Smooth muscle cell (in vitro differentiated cells): ENCODE data around the gene IGLL5. TPM values are rescaled to one million over a fixed set of nuclear protein-coding genes. Genes with fewer than 3 reads are reported as not detected.

Source experiments
- DNase-seq: peaks from one replicate; lab custom pipeline; 2025; ENCODE audit not compliant: unreplicated experiment; lab: John Stamatoyannopoulos, UW
- H2AFZ ChIP-seq: fragments of 200-600 bp; sonication (generic); 2 replicates; pipeline ENCODE4 v1.6.0; 2016; ENCODE audit warnings: antibody characterized with exemption, low read depth, mild to moderate bottlenecking
- H3F3A ChIP-seq: fragments of 200-600 bp; sonication (generic); 2 replicates; pipeline ENCODE4 v1.6.0; 2017; ENCODE audit warnings: antibody characterized with exemption, low read depth
- H3K27ac ChIP-seq: fragments of 200-600 bp; sonication (generic); 2 replicates; pipeline ENCODE4 v1.5.1; 2016; ENCODE audit warnings: low read depth, mild to moderate bottlenecking
- H3K27me3 ChIP-seq: fragments of 200-600 bp; sonication (generic); 2 replicates; pipeline ENCODE4 v1.6.1; 2016; ENCODE audit warnings: low read depth, mild to moderate bottlenecking
- H3K36me3 ChIP-seq: fragments of 200-600 bp; sonication (generic); 2 replicates; pipeline ENCODE4 v1.5.1; 2016; ENCODE audit warnings: low read depth
- H3K4me1 ChIP-seq: fragments of 200-600 bp; sonication (generic); 2 replicates; pipeline ENCODE4 v1.5.1; 2016; ENCODE audit warnings: low read depth
- H3K4me2 ChIP-seq: fragments of 200-600 bp; sonication (generic); 2 replicates; pipeline ENCODE4 v1.6.0; 2016; ENCODE audit warnings: mild to moderate bottlenecking
- H3K4me3 ChIP-seq: fragments of 200-600 bp; sonication (generic); 2 replicates; pipeline ENCODE4 v1.5.1; 2016; ENCODE audit warnings: mild to moderate bottlenecking
- H3K79me2 ChIP-seq: fragments of 200-600 bp; sonication (generic); 2 replicates; pipeline ENCODE4 v1.6.0; 2016; ENCODE audit warnings: low read depth, mild to moderate bottlenecking
- H3K9ac ChIP-seq: fragments of 200-600 bp; sonication (generic); 2 replicates; pipeline ENCODE4 v1.6.0; 2016; ENCODE audit warnings: low read depth
- H3K9me3 ChIP-seq: fragments of 200-600 bp; sonication (generic); replicated peaks from 2 replicates; pipeline ENCODE4 v1.5.1; 2016; ENCODE audit warnings: low read depth
- H4K20me1 ChIP-seq: fragments of 200-600 bp; sonication (generic); 2 replicates; pipeline ENCODE4 v1.6.0; 2016; ENCODE audit warnings: low read depth
- WGBS: methylation state at CpG from one replicate; pipeline ENCODE4 v1.1.7; 2016; ENCODE audit warnings: low lambda C conversion rate; 5-methylcytosine and 5-hydroxymethylcytosine counted together
- polyA plus RNA-seq: library from polyadenylated mRNA; unstranded; fragments of >200 nt; fragmentation: Nextera tagmentation; extraction: Ambion mirVana; gene quantifications from 2 replicates; pipeline ENCODE4 v1.2.1, GENCODE V29; 2016
- total RNA-seq: library from RNA; depleted of rRNA; stranded (reverse); fragments of >200 nt; gene quantifications from 2 replicates; pipeline ENCODE4 v1.2.3, GENCODE V29; 2014
- TF ChIP-seq, protein P1 (sequence below): fragments of 200-600 bp; sonication (generic); IDR thresholded peaks from 2 replicates; pipeline ENCODE4 v1.5.1; 2017; ENCODE audit warnings: borderline replicate concordance, mild to moderate bottlenecking, antibody characterized with exemption; ENCODE audit not compliant: insufficient read depth, poor library complexity, severe bottlenecking

The IGLL5 gene
- total and polyA plus RNA-seq, 2 experiments from 2014 or later: not detected

- H3K27me3 ChIP-seq: peaks cover 42% of the 10 kb centered on the region
- DNase-seq: no peak
- H3K4me2 ChIP-seq: no peak overlapping the region
- no peaks in the 10 kb centered on the region for H3K9me3 ChIP-seq
- no peaks in the 10 kb centered on the region for H3K79me2 ChIP-seq
- H3F3A ChIP-seq: no peaks in the 10 kb centered on the region
- H3K4me1 ChIP-seq: no peaks in the 10 kb centered on the region
- no peak overlapping the region for H2AFZ ChIP-seq
- H3K4me3 ChIP-seq: no peak overlapping the region
- WGBS: 23% methylated on average over 7 of the region's 7 CpGs
- no peak overlapping the region for H3K9ac ChIP-seq
- H3K27ac ChIP-seq: no peak overlapping the region
- no peaks in the 10 kb centered on the region for H4K20me1 ChIP-seq
- TF ChIP-seq, protein P1, sequence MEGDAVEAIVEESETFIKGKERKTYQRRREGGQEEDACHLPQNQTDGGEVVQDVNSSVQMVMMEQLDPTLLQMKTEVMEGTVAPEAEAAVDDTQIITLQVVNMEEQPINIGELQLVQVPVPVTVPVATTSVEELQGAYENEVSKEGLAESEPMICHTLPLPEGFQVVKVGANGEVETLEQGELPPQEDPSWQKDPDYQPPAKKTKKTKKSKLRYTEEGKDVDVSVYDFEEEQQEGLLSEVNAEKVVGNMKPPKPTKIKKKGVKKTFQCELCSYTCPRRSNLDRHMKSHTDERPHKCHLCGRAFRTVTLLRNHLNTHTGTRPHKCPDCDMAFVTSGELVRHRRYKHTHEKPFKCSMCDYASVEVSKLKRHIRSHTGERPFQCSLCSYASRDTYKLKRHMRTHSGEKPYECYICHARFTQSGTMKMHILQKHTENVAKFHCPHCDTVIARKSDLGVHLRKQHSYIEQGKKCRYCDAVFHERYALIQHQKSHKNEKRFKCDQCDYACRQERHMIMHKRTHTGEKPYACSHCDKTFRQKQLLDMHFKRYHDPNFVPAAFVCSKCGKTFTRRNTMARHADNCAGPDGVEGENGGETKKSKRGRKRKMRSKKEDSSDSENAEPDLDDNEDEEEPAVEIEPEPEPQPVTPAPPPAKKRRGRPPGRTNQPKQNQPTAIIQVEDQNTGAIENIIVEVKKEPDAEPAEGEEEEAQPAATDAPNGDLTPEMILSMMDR: peak; percentile 62
- no peaks in the 10 kb centered on the region for H3K36me3 ChIP-seq
These were observed 9.9 kb upstream of the IGLL5 start for GRCh38 chr22:22877523-22878210.

- H3K27me3 ChIP-seq: peaks cover 39% of the 10 kb centered on the region
- no peaks in the 10 kb centered on the region for H3K4me1 ChIP-seq
- no peak overlapping the region for H3K4me3 ChIP-seq
- no peaks in the 10 kb centered on the region for H4K20me1 ChIP-seq
- TF ChIP-seq, protein P1: no peak
- H3K27ac ChIP-seq: no peak overlapping the region
- no peak for DNase-seq
- no peak overlapping the region for H3K4me2 ChIP-seq
- H3K9ac ChIP-seq: no peak overlapping the region
- H3K79me2 ChIP-seq: no peaks in the 10 kb centered on the region
- no peaks in the 10 kb centered on the region for H3F3A ChIP-seq
- no peaks in the 10 kb centered on the region for H3K9me3 ChIP-seq
- no peaks in the 10 kb centered on the region for H3K36me3 ChIP-seq
- 66% methylated on average over 2 of the region's 2 CpGs for WGBS
- H2AFZ ChIP-seq: no peak overlapping the region
These were observed 9.4 kb upstream of the IGLL5 start for GRCh38 chr22:22878211-22878570.

- DNase-seq: no peak
- Histone ChIP-seq H3K4me2 (no peak overlapping the region), H3K27ac (no peak overlapping the region), H3K9ac (no peak overlapping the region), H3F3A (no peaks in the 10 kb centered on the region), H4K20me1 (no peaks in the 10 kb centered on the region), H3K79me2 (no peaks in the 10 kb centered on the region), H3K4me1 (no peaks in the 10 kb centered on the region), H3K36me3 (no peaks in the 10 kb centered on the region), H3K27me3 (peaks cover 39% of the 10 kb centered on the region), H3K9me3 (no peaks in the 10 kb centered on the region), H3K4me3 (no peak overlapping the region), H2AFZ (no peak overlapping the region)
- TF ChIP-seq, protein P1: no peak
- WGBS: 81% methylated on average over 11 of the region's 11 CpGs
These were observed 8.6 kb upstream of the IGLL5 start for GRCh38 chr22:22878801-22879674.
